LNCaP clone FGC (cell line): Measurements from ENCODE around the gene LINGO1.
A peak's percentile ranks its signal among the peaks of the same experiment; 100 is the strongest.

Source experiments
- DNase-seq: peaks from one replicate; pipeline ENCODE4 v3.0.0-alpha.2; 2011; ENCODE audit warnings: low read depth
- H3K4me3 ChIP-seq: 2 replicates; pipeline ENCODE4 v1.5.1; 2011; ENCODE audit warnings: mild to moderate bottlenecking, low read depth, low read length, control low read depth
- CTCF ChIP-seq: IDR thresholded peaks from 2 replicates; pipeline ENCODE4 v1.5.1; 2012; ENCODE audit warnings: mild to moderate bottlenecking; ENCODE audit not compliant: control insufficient read depth, insufficient read depth; ENCODE audit errors: extremely low read depth

LINGO1 gene

GRCh38 chr15:77656294-77656693 is 23.6 kb upstream of the LINGO1 start:
- H3K4me3 ChIP-seq: no peak overlapping the region
- no peak for TF ChIP-seq CTCF
- DNase-seq: no peak

- DNase-seq: no peak
- H3K4me3 ChIP-seq: no peak overlapping the region
- peak; percentile 21; the same call in 1 of the 2 replicates for TF ChIP-seq CTCF
Measured at GRCh38 chr15:77654975-77655374, 22.3 kb upstream of the LINGO1 start.

GRCh38 chr15:77653832-77654480 is 21.2 kb upstream of the LINGO1 start:
- no peak for DNase-seq
- TF ChIP-seq CTCF: no peak
- H3K4me3 ChIP-seq: no peak overlapping the region

- DNase-seq: no peak
- no peak for TF ChIP-seq CTCF
- H3K4me3 ChIP-seq: no peak overlapping the region
Measured at GRCh38 chr15:77650265-77650664, 17.6 kb upstream of the LINGO1 start.

- no peak for TF ChIP-seq CTCF
- no peak overlapping the region for H3K4me3 ChIP-seq
- DNase-seq: no peak
Measured at GRCh38 chr15:77649610-77650009, 16.9 kb upstream of the LINGO1 start.

GRCh38 chr15:77649017-77649416 is 16.3 kb upstream of the LINGO1 start:
- no peak overlapping the region for H3K4me3 ChIP-seq
- DNase-seq: peak; percentile 62
- TF ChIP-seq CTCF: no peak

- no peak for TF ChIP-seq CTCF
- DNase-seq: no peak
- H3K4me3 ChIP-seq: no peak overlapping the region
Measured at GRCh38 chr15:77647961-77648360, 15.2 kb upstream of the LINGO1 start.
